Caco-2 (cell line): ENCODE results near the gene EFHD1. TPM values are rescaled to one million over a fixed set of nuclear protein-coding genes. Genes with fewer than 3 reads are reported as not detected.

Experiments
- BruUV-seq: library from RNA; stranded (reverse); fragments of 400-500 nt; replicated peaks from 2 replicates; lab custom pipeline; 2021; lab: Mats Ljungman, UMichigan
- CTCF ChIA-PET: fragments of 300-600 bp; sonication (Branson Sonifier 250); formaldehyde crosslinking; loops from one replicate; lab custom pipeline; 2022; ENCODE audit warnings: antibody characterized with exemption; lab: Charles Lee
- POLR2A ChIA-PET: fragments of 300-600 bp; sonication (Branson Sonifier 250); formaldehyde crosslinking; loops from one replicate; lab custom pipeline; 2022; ENCODE audit warnings: antibody characterized with exemption; lab: Charles Lee
- DNase-seq, 2 experiments: peaks; one replicate each; pipeline versions ENCODE4 v3.0.0 to v3.0.0-alpha.2; 2020 to 2022
- H3K27me3 ChIP-seq: replicated peaks from 2 replicates; pipeline ENCODE4 v1.6.0; 2011; ENCODE audit warnings: low read length; ENCODE audit not compliant: control insufficient read depth, insufficient read depth
- H3K36me3 ChIP-seq: 2 replicates; pipeline ENCODE4 v1.5.1; 2011; ENCODE audit warnings: low read length; ENCODE audit not compliant: control insufficient read depth, insufficient read depth
- H3K4me1 ChIP-seq: fragments of 250-450 bp; sonication (Bioruptor Pico); 2 replicates; pipeline ENCODE4 v1.5.1; 2020; ENCODE audit warnings: mild to moderate bottlenecking
- H3K4me3 ChIP-seq: 2 replicates; pipeline ENCODE4 v1.5.1; 2011; ENCODE audit warnings: low read depth, mild to moderate bottlenecking, control low read depth, low read length
- H3K9me3 ChIP-seq: fragments of 250-450 bp; sonication (Bioruptor Pico); 2 replicates; pipeline ENCODE4 v1.5.1; 2020; ENCODE audit warnings: mild to moderate bottlenecking, moderate library complexity
- H3K27ac Mint-ChIP-seq: one replicate; pipeline ENCODE4 v1.8.0; 2022; ENCODE audit warnings: mixed read lengths; ENCODE audit not compliant: unreplicated experiment
- H3K27me3 Mint-ChIP-seq: one replicate; pipeline ENCODE4 v1.8.0; 2022; ENCODE audit warnings: mixed read lengths; ENCODE audit not compliant: insufficient read depth, unreplicated experiment
- H3K36me3 Mint-ChIP-seq: one replicate; pipeline ENCODE4 v1.8.0; 2022; ENCODE audit warnings: mild to moderate bottlenecking, mixed read lengths; ENCODE audit not compliant: insufficient read depth, unreplicated experiment
- H3K4me1 Mint-ChIP-seq: one replicate; pipeline ENCODE4 v1.8.0; 2022; ENCODE audit warnings: low read depth, mixed read lengths; ENCODE audit not compliant: unreplicated experiment
- H3K4me3 Mint-ChIP-seq: one replicate; pipeline ENCODE4 v1.8.0; 2022; ENCODE audit warnings: mild to moderate bottlenecking, moderate library complexity, mixed read lengths; ENCODE audit not compliant: unreplicated experiment
- H3K9me3 Mint-ChIP-seq: one replicate; pipeline ENCODE4 v1.8.0; 2022; ENCODE audit warnings: mixed read lengths; ENCODE audit not compliant: unreplicated experiment
- intact Hi-C: fragments of 100-400 bp; cut with micrococcal nuclease; formaldehyde crosslinking; loops from one replicate; pipeline ENCODE4 v1.10.0; 2022; ENCODE audit not compliant: unreplicated experiment
- total RNA-seq: library from RNA; stranded (reverse); gene quantifications from 2 replicates; pipeline ENCODE4 v1.2.3, GENCODE V29; 2022
- TF ChIP-seq, protein P1 (sequence below), 2 experiments: fragments of 200-600 bp in 1 of 2; IDR thresholded peaks; 1 replicate in 1 of 2; 2 replicates in 1 of 2; pipeline versions ENCODE4 v1.5.1 to v1.8.0; 2011 to 2022; ENCODE audit warnings: antibody characterized with exemption in 1 of 2, control low read depth in 1 of 2, inconsistent platforms in 1 of 2, low read depth in 1 of 2, low read length in 1 of 2, mild to moderate bottlenecking in 1 of 2, moderate library complexity in 1 of 2; ENCODE audit not compliant: insufficient read depth in 1 of 2, severe bottlenecking in 1 of 2, unreplicated experiment in 1 of 2

Gene EFHD1
- total RNA-seq, 1 experiment from 2014 or later: 4.2 TPM

DNA sequence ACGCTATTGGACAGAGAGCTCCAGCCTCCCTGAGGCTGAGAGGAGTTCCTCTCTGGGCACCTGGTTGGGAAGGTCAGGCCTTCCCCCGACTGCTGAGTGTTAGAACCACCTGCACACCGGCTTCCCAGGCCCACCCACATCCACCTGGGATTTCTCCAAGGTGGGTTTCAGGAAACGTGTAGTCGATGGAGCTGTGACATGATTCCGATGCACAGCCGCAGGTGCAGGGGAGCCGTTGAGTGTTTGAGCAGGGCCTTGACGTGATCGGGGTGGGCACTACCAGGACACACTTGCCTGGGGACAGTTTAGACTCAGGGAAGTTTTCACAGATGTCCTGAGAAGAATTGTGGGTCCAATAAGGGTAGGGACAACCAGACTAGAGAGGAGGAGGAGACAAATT is 42.0 kb downstream of the EFHD1 start:
- no peaks in the 10 kb centered on the region for H3K4me1 ChIP-seq
- H3K4me3 Mint-ChIP-seq: no peak overlapping the region
- CTCF ChIA-PET: no interaction called here
- H3K9me3 ChIP-seq: no peaks in the 10 kb centered on the region
- peaks cover 2% of the 10 kb centered on the region for H3K27me3 Mint-ChIP-seq
- H3K4me3 ChIP-seq: no peak overlapping the region
- H3K27ac Mint-ChIP-seq: no peak overlapping the region
- intact Hi-C loops: no loop called here
- no peaks in the 10 kb centered on the region for H3K4me1 Mint-ChIP-seq
- no peaks in the 10 kb centered on the region for H3K36me3 ChIP-seq
- no peak for DNase-seq
- H3K9me3 Mint-ChIP-seq: no peaks in the 10 kb centered on the region
- TF ChIP-seq, protein P1, sequence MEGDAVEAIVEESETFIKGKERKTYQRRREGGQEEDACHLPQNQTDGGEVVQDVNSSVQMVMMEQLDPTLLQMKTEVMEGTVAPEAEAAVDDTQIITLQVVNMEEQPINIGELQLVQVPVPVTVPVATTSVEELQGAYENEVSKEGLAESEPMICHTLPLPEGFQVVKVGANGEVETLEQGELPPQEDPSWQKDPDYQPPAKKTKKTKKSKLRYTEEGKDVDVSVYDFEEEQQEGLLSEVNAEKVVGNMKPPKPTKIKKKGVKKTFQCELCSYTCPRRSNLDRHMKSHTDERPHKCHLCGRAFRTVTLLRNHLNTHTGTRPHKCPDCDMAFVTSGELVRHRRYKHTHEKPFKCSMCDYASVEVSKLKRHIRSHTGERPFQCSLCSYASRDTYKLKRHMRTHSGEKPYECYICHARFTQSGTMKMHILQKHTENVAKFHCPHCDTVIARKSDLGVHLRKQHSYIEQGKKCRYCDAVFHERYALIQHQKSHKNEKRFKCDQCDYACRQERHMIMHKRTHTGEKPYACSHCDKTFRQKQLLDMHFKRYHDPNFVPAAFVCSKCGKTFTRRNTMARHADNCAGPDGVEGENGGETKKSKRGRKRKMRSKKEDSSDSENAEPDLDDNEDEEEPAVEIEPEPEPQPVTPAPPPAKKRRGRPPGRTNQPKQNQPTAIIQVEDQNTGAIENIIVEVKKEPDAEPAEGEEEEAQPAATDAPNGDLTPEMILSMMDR (IDR thresholded peaks at IDR 0.05; ENCODE audit: insufficient read depth in 1 of 2, low read depth in 1 of 2, low read length in 1 of 2, severe bottlenecking in 1 of 2, unreplicated experiment in 1 of 2): no peak
- BruUV-seq: no TSS peak
- peaks cover 6% of the 10 kb centered on the region for H3K36me3 Mint-ChIP-seq
- no peaks in the 10 kb centered on the region for H3K27me3 ChIP-seq
- POLR2A ChIA-PET: no interaction called here

DNA sequence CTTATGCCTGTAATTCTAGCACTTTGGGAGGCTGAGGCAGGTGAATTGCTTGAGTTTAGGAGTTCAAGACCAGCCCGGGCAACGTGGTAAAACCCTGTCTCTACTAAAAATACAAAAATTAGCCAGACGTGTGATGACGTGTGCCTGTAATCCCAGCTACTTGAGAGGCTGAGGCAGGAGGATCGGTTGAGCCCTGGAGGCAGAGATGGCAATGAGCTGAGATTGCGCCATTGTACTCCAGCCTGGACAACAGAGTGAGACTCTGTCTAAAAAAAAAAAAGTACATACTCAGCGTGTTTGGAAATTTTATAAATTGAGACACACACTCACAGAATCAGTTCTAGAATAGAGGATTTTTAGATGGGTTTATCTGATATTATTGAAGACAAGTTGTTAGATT is 46.6 kb downstream of the EFHD1 start:
- Mint-ChIP-seq H3K9me3 (no peaks in the 10 kb centered on the region), H3K27ac (no peak overlapping the region), H3K4me1 (no peaks in the 10 kb centered on the region), H3K27me3 (peaks cover 10% of the 10 kb centered on the region), H3K36me3 (peaks cover 2% of the 10 kb centered on the region), H3K4me3 (no peak overlapping the region)
- intact Hi-C loops: no loop called here
- DNase-seq: no peak
- H3K27me3 ChIP-seq: no peaks in the 10 kb centered on the region
- TF ChIP-seq, protein P1 (IDR thresholded peaks at IDR 0.05; ENCODE audit: insufficient read depth in 1 of 2, low read depth in 1 of 2, low read length in 1 of 2, severe bottlenecking in 1 of 2, unreplicated experiment in 1 of 2): no peak
- no peaks in the 10 kb centered on the region for H3K9me3 ChIP-seq
- H3K4me3 ChIP-seq: no peak overlapping the region
- H3K36me3 ChIP-seq: no peaks in the 10 kb centered on the region
- no TSS peak for BruUV-seq
- CTCF ChIA-PET: no interaction called here
- no peaks in the 10 kb centered on the region for H3K4me1 ChIP-seq
- POLR2A ChIA-PET: no interaction called here

DNA sequence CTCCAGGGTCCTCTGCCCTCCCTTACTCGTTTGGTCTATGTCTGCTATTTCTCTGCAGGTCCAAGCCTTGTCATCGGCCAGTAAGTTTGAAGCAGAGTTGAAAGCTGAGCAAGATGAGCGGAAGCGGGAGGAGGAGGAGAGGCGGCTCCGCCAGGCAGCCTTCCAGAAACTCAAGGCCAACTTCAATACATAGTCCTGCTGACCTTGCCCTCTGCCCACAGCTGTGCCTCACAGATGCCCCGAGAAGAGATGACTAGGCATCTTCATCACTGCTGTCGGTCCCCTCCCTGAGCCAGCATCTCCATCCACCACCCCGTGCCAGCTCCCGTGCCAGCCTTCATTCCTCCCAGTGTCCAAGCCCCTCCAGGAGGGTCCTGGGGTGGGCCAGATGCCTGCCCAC is 48.1 kb downstream of the EFHD1 start:
- Histone ChIP-seq H3K9me3 (no peaks in the 10 kb centered on the region), H3K4me1 (no peaks in the 10 kb centered on the region), H3K4me3 (no peak overlapping the region), H3K36me3 (no peaks in the 10 kb centered on the region), H3K27me3 (no peaks in the 10 kb centered on the region)
- intact Hi-C loops: no loop called here
- TF ChIP-seq, protein P1 (IDR thresholded peaks at IDR 0.05; ENCODE audit: insufficient read depth in 1 of 2, low read depth in 1 of 2, low read length in 1 of 2, severe bottlenecking in 1 of 2, unreplicated experiment in 1 of 2): no peak
- H3K4me3 Mint-ChIP-seq: no peak overlapping the region
- no TSS peak for BruUV-seq
- no peak overlapping the region for H3K27ac Mint-ChIP-seq
- no peaks in the 10 kb centered on the region for H3K9me3 Mint-ChIP-seq
- H3K36me3 Mint-ChIP-seq: no peaks in the 10 kb centered on the region
- CTCF ChIA-PET: no interaction called here
- POLR2A ChIA-PET: no interaction called here
- H3K4me1 Mint-ChIP-seq: no peaks in the 10 kb centered on the region
- no peak for DNase-seq
- H3K27me3 Mint-ChIP-seq: peaks cover 10% of the 10 kb centered on the region
